Glomerular endothelial cell (primary cell): ENCODE measurements around the gene CABLES2. TPM values are rescaled to one million over a fixed set of nuclear protein-coding genes. Genes with fewer than 3 reads are reported as not detected.
"Not testable (repeated sequence)": the region's sequence is repeated elsewhere in the genome, so short reads cannot be mapped to it uniquely, and the experiment has no call there.

Experiments
- DNase-seq: peaks from one replicate; pipeline ENCODE4 v3.0.0-alpha.2; 2011; ENCODE audit warnings: low read depth, low spot score; ENCODE audit errors: extremely low read depth
- total RNA-seq: library from RNA; depleted of rRNA; stranded (reverse); fragments of >200 nt; gene quantifications from 2 replicates; pipeline ENCODE4 v1.2.3, GENCODE V29; 2015

The CABLES2 gene
- total RNA-seq, 1 donor from 2014 or later = 9.6 TPM

DNA sequence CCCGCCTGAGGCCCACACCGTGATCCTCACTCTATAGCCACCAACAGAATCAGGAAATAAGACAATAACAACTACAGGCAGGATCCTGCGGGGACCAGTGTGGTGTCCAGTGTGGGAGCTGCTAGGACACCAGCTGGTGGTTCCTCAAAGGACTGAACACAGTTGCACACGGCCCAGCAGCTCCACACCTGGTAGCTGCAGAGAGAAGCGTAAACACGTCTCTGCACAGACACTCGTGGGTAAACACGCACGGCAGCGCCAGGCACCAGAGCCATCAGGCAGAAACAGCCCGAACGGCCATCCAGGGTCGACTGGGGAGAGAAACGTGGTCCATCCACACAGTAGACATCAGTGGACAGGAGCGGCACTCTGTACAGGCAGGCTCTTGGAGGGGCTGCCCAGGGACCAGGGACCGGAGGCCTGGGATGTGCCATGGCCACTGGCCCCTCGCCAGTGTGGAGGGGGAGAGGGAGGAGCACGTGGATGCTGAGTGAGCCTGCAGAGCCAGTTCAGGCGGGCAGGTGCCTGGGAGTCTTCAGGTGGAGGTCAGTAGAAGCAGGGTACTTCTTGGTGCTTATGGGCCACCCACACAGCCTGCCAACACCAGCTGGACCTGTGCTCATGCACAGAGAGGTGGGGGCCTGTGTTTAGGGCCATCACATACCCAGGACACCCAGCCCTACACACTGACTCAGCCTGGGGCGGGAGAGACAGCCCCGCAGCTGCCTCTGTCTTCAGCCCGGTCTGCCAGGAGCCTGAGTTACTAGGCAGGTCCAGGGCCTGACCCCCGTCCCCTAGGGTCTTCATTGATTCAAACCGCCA is 32.5 kb downstream of the CABLES2 start:
- DNase-seq = no peak

DNA sequence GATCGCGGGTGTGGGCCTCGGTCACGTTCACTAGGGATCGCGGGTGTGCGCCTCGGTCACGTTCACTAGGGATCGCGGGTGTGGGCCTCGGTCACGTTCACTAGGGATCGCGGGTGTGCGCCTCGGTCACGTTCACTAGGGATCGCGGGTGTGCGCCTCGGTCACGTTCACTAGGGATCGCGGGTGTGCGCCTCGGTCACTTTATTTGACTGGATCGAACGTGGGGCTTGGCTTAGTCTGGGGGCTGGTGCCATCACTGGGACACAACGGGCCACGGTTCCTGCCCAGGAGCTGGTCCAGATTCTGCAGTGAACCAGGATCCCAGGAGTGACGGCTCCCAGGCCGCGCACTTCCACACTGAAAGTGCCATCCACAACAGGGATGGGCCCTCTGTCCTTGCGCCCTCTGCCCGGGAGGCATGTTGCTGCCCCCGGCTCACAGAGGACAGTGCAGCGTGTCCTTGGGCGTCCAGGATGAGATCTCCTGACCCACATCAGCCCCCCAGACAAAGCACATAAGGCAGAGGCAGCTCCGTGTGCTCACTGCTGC is 33.4 kb downstream of the CABLES2 start:
- DNase-seq = not testable (repeated sequence)

DNA sequence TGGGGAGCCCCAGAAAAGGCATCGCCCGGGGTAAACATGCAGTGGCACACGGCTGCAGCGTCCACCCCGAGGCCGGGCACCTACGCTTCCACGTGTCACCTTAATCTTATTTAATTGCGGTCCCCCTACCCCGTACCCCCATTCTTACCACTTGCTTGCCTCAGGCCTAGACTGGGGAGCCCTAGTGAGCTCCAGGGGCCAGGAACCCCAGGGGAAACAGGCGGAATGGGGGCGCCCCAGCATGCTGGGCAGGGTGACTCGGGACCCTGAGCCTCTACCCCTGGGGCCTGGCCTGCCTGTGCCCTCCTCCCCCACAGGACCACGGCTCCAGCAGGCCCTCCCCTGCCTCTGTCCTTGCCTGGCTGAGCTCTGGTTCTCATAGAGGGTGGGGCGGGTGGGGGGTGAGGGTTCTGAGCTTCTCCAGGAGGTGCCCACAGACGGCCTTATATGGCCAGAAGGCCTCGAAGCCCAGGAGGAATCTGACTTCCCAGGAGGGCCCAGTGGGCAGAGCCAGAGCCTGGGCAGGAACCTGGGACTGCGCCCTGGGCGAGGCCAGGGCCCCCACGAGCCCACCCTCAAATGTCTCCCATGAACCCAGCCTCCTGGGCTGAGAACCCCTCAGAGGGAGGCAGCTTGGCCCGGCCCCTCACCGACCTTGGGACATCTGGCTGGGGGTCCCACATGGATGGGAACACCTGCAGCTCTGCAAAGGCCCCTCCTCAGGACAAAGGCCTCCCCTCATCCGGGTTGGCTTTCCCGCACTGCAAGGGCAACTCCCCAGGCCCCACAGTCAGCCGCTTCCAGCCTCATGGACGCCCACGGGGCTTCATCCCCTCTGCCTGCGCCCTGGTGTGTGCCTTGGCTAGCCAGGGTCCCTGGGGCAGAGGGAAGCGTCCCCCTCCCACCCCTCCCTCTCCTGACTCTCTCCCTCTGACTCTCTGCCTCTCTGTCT is 34.8 kb downstream of the CABLES2 start:
- no peak for DNase-seq

DNA sequence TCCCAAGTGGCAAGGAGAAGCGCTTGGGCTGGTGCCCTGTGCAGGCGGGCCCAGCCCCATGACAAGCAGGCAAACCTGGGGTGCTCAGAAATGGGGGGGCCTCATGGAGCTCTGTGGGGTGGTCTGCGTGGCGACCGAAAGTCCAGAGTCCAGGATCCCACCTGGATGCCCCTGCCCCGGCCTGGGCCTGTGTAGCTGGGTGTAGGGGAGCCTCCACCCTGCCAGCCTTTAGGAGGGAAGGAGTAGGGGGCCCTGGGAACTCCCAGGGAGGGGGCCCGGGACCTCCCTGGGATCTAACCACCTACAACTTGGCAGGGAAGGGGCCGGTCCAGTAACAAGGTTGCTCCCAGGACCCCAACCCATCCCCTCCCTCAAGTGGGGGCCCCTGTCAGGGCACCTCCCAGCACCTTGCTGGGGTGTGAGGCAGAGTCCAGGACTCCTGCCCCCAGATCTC is 35.5 kb downstream of the CABLES2 start:
- DNase-seq = no peak

DNA sequence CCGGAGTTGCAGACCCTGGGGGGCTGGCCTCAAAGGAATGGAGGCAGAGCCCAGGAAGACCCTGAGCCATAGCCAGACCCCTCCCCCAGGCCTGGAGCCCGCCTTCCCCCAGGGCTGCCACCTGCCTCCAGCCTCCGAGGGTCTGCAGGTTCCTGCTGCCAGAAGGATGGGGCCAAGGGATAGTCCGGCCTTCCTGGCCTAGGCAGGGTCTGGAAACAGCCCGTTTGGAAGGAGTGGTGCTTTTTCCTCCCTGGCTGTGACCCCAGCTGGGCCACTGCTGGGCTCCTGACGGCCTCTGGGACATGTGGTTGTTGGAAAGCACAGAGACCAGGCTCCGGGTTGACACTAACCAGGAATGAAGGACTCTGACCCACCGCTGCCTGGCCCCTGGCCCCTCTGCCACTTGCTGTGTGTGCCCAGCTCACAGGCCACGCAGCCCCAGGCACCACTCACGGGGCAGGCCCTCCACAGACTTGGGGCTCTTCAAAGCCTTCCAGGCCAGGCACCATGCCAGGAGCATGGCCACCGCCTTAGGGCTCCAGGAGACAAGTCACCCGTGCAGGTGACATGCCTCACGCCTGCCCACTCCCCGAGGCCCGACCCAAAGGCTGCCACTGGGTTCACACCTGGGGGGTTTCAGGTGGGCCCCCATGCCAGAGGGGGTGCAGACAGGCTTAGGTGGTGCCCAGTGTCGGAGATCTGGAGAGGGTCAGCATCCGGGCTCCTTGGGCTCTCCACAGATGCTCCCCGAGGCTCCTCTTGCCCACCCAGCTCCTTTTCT is 36.1 kb downstream of the CABLES2 start:
- no peak for DNase-seq

DNA sequence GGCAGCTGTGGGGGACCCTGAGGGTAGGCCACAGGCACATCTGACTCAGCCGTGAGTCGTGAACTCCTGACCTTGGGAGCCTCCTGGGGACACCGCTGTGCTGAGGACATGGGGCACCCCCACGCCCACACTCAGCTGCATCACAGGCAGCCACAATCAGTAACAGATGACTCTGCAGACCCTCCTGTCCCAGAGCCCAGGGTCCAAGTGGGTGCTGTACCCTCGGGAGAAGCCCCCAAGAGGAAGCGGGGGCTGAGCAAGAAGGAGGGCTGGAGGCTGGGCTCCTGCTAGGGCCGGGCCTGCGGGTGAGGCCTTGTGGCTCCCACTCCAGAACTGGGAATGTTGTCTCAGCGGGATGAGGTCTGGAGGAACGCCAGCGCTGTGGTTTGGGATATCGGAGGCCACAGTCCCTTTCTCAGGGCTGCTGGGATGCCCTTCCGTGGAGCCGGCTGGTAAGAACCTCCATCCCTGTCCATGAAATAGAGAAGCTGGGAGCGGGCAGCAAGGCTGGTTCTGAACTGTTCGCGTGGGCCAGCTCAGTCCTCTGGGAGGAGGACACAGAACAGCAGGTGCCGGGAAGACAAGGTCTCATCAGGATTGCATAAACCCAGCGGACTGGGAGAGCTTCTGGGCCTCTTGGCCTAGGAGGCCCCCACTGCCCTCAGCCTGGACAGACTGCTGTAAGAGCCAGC is 36.8 kb downstream of the CABLES2 start:
- no peak for DNase-seq

DNA sequence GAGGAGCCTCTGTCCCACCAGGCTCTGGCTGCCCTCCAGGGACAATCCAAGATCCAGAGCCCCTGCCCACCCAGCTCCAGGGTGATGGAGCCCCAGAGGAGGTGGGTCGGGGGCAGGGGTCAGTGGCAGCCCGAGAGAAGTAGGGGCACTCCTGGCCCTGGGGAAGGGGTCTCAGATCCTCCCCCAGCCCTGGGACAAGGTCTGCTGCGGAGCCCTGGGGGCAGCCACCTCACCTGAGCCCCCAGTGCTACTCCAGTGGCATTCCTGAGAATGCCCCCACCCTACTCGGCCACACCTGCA is 37.3 kb downstream of the CABLES2 start:
- no peak for DNase-seq

DNA sequence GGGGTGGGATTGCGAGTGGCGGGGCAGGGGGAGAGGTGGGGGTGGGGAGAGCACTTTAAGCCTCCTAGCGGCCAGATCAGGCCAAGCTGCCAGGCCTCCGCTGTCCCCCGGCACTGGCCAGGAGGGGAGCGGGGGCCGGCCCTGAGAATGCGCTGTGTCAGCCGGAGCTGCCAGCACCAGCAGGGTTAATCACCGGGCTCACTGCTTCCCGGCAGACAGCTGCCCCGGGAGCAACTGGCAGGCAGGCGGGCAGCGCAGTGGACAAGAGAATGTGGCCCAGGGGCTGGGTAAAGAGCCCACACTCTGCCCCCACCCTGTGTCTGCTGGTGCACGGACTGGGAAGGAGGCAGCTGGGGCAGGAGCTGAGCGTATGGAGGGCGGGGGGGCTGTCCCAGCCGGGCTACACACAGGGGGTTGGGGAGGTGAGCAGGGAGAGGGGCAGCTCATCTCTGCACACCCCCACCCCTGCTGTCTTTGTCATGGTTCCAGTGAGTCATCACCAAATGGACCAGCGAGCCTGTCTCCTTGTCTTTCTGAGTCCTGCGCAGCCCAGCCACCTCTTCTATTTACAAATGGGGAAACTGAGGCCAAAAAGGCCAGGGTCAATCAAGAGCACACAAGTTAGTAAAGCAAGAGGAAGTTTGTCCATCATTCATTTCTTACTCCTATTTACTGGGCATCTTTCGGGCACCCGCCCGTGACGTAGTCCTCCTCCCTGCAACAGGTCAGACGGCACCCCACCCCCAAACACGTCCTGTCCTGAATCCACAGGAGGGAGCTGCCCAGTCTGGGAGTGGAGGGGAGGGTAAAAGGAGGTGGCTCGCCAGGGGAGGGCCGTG is 37.9 kb downstream of the CABLES2 start:
- no peak for DNase-seq

DNA sequence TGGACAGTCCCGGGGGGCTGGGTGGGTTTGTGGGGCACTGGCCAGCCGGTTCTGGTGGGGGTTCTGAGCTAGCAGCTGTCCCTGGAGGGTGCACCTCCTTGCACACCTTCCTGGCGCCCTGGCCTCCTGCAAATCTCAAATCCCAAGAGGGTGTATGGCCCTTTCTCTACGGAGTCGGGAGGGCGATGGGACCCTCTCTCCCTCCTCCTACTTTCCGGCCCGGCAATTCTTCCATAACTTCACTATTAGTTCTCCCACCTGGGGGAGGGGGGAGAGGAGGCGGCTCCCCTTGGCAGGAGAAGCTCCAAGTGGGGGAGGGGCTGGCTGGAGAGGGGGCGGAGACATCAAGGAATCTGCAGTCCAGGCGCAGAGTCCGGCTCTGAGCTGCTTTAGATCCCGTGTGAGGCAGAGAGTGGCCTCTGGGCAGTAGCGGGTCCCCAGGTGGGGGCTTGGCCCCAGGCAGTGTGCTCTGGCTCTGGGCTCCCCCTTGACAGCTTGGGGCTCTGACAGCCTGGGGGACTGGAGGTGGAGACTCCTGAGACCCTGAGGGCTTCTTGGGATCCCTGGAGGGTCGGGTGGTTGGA is 38.6 kb downstream of the CABLES2 start:
- DNase-seq = no peak

DNA sequence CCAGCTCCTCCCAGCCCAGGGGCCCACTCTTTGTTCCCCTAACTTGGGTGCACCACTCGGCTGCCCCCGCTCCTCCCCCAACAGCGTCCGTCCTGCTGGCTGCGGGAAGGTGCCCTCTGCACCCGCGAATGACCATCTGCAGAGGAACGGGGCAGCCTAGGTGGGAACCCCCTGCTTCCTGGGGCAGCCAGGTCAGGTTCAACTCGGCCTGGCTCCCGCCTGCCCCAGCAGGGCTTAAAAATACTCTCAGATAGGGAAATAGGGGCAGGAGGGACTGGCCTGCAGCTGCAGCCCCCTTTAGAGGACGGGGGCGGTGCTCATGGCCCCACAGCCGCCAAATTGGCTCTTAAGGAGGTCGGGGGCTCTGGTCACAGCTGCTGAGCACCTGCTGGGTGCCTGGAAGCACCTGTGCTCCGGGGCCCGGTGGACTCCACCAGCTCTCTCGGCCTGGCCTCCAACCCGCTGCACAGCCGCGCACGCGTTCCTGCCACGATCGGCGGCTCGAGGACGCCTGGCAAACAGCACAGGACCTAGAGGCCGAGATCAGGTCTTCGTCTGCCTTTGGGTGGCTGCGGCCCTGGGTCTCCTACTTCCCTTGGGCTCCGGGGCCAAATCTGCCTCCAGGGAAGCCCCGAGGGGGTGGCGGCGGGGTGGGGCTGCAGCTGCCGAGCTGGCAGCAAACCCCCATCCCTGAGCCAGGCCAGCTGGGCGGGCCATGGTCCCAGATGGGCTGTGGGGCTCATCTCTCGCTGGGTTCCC is 39.3 kb downstream of the CABLES2 start:
- no peak for DNase-seq

DNA sequence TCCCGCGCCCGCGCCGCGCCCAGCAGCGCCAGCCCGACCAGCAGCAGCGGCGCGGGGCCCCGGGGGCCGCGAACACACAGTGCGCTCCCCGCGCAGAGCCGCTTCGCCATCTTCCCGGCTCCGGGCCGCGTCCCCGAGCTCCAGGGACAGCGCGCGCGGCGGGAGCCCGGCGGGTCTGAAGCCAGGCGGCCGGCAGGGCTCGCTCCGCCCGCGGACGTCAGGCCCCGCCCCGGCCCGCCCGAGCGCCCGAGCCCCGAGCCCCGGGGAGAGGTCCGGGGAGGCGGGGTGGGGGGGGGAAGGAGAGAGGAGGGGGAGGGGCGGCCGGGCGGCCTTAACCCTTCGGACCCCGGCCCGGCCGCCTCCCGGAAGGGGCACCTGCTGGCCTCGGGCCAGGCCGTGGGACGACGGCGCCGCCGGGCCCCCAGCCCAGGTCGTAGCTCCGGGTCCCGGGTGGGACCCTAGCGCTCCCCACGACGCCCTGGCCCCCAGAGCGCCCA is 39.9 kb downstream of the CABLES2 start, which contains the start of gene LAMA5:
Gene LAMA5 (minus strand): TSS at position 177 of the 497 bp plus-strand sequence. CDS start 67 bp downstream, at position 110.
- no peak for DNase-seq

DNA sequence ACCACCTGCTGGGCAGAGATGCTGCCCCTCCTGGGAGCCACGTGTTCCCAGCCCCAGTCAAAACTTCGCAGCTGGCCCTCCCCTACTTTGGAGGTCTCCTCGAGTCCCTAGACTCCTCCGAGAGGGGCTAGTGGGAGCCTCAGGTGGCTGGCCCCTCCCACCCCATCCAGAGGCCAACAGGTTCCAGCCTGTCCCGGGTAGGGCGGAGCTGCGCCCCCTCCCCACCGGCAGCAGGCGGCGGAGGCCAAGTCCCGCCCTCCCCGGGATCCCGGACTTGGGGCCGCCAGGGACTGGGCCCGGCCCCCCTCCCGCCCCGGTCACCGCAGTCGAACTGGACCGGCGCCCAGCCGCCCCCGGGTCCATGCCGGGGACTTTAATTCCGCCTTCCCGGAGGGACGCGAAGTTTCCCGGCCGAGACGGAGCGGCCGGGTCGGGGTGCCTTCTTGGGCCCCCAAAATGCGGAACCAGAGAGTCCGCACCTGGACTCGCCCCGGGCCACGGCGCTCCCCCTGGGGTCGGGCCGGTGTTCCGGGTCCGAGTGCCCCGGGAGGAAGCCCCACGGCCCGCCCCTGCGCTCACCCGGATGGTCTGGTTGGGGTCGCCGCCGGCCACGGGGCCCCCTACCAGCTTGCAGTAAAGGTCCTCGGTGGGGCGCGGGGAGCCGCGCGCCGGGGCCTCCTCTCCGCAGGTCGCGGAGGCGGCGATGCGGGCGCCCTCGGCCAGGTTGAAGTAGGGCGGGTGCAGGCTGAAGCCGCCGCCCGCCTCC is 40.5 kb downstream of the CABLES2 start:
- DNase-seq = no peak

DNA sequence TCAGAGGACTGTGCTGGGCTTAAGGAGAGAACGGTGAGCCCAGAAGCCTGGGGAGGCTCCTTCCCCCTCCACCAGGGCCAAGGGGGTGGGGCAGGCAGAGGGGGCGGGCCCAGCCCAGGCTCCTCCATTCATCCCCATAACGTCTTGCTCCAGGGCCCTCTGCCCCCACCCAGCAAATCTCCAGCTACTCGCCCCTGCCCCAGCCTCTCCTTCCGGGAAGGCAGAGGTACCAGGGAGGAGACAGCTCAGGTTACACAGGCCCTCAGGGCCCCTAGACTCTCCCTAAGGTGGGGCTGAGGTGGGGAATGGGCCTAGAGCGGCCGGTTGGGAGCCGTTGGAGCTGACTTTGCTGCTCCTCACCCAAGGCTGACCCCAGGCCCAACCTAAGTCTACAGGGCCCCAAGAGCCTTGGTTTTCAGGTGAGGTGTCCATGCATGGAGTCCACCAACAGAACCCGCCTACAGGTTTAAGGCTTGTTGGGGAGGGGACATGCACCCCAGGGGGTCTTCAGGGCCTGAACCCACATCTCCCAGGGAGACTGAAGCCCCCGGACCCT is 41.2 kb downstream of the CABLES2 start:
- DNase-seq = no peak

DNA sequence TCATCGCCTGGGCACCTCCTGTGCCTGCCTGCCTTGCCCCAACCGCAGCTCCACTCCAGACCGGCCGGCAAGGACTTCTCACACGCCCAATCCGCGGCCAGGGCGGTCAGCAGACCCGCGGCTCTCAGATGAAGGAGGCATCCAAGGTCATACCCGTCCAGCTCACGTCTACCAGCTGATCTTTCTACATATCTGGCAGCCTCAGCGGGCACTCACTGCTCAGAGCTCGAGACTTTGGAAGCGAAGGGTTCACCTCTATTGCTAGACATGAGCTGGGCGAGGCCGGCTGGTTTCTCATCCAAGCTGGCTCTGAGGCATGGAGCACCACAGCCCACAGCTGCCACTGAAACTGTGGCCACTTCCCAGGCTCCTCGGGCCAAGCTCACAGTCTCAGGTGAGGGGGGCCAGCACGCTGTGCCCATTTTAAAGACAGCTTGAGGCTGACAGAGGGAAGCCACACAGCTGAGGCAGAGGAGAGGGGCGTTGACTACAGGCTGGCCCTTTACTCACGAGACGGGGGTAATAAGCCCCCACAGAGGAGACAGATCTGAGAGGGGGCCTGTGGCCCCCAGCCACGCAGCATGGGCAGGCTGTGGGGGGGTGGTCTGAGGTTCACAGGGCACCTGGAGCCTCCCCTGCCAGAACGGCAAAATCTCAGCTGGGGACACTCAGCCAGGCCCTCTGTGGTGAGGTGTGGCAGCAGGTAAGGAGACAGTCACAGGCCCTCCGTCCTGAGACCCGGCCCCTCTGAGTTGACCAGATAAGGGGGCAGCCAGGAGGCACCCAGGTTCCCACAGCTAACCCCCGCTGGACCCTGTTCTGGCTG is 42.0 kb downstream of the CABLES2 start:
- no peak for DNase-seq

DNA sequence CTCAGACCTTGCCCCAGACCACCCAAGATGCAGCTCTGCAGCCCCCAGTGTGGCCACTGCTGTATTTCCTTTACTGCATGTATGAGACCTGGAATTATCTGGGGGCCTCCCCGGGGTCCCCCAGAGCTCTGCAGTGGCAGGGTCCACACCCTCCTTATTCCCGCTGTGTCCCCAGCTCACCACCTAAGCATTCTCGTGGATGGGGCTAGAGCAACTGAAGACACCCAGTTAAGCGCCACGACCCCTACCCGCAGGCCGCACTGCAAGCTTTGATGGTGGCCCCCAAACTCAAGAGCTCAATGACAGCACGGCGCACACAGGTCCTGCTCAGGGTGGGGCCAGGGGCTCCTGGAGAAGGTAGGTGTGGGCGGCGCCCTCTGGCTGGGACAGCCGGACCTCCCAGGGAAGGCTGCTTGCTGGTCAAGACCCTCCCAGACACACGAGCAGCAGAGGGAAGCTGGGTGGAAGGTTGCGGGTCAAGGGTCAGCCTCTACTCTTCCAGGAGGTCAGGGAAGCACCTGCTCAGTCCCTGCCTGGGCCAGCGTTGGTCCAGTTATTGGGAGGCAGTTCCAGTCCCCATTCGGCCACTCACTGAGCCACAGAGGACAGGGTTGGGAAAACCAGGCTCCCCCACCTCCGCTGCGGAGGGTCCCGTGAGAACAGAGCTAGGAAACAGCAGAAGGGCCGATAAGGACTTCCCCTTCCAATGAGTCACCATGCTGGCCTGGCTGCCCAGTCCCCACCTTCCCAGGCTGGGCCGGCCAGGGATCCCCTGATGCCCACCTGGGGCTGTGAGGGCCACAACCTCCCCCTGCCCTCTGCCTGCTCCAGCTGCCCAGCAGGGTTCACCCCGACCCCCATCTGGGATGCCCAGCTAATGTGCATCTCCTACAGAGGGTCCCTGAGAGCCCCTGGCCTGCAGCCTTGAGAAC is 42.9 kb downstream of the CABLES2 start:
- no peak for DNase-seq
